HG02973 (cell line): ENCODE measurements around the gene SCO2.

ENCODE experiments used
- ATAC-seq: cut with Tn5 transposase; IDR thresholded peaks from one replicate; pipeline ENCODE4 v1.9.1; 2021; ENCODE audit warnings: moderate library complexity; ENCODE audit not compliant: unreplicated experiment

Gene SCO2

GRCh38 chr22:50482107-50483074 lies 43.0 kb downstream of the SCO2 start:
- ATAC-seq: no peak

- ATAC-seq: no peak
Observed at GRCh38 chr22:50481440-50482106, 43.8 kb downstream of the SCO2 start, which contains the start of gene ADM2. Gene ADM2, plus strand, starts transcription at chr22:50481543. Its CDS starts 305 bp downstream, at chr22:50481848.

- no peak for ATAC-seq
Observed at GRCh38 chr22:50481045-50481439, 44.4 kb downstream of the SCO2 start.

GRCh38 chr22:50479721-50480120 lies 45.7 kb downstream of the SCO2 start:
- ATAC-seq: no peak

GRCh38 chr22:50477923-50478322 lies 47.5 kb downstream of the SCO2 start:
- ATAC-seq: no peak

GRCh38 chr22:50476868-50477267 lies 48.5 kb downstream of the SCO2 start:
- no peak for ATAC-seq

- ATAC-seq: no peak
Observed at GRCh38 chr22:50475652-50476002, 49.8 kb downstream of the SCO2 start.

GRCh38 chr22:50474710-50475651 lies 50.4 kb downstream of the SCO2 start, which contains the start of gene SBF1:
Gene SBF1, minus strand, starts transcription at chr22:50475035. Its CDS starts 195 bp downstream, at chr22:50474840.
- ATAC-seq: peak; percentile 62

GRCh38 chr22:50473855-50474671 lies 51.3 kb downstream of the SCO2 start:
- ATAC-seq: no peak
